GM21723 (cell line): ENCODE results near the gene LMF2.
A peak's percentile ranks its signal among the peaks of the same experiment; 100 is the strongest.
"Not testable (repeated sequence)": the region's sequence is repeated elsewhere in the genome, so short reads cannot be mapped to it uniquely, and the experiment has no call there.

Experiments
- ATAC-seq: cut with Tn5 transposase; IDR thresholded peaks from one replicate; pipeline ENCODE4 v1.9.1; 2021; ENCODE audit warnings: mild to moderate bottlenecking, moderate library complexity; ENCODE audit not compliant: unreplicated experiment

Gene LMF2

GRCh38 chr22:50524676-50525103 lies 17.2 kb upstream of the LMF2 start:
- no peak for ATAC-seq

- ATAC-seq = no peak
Observed at GRCh38 chr22:50523806-50524675, 16.5 kb upstream of the LMF2 start.

GRCh38 chr22:50523458-50523805 lies 15.9 kb upstream of the LMF2 start:
- no peak for ATAC-seq

- no peak for ATAC-seq
Observed at GRCh38 chr22:50522806-50523438, 15.4 kb upstream of the LMF2 start.

GRCh38 chr22:50522208-50522805 lies 14.8 kb upstream of the LMF2 start:
- ATAC-seq = no peak

GRCh38 chr22:50521710-50522109 lies 14.2 kb upstream of the LMF2 start:
- no peak for ATAC-seq

- no peak for ATAC-seq
Observed at GRCh38 chr22:50520826-50521453, 13.4 kb upstream of the LMF2 start.

- ATAC-seq = not testable (repeated sequence)
Observed at GRCh38 chr22:50520184-50520583, 12.7 kb upstream of the LMF2 start.

- no peak for ATAC-seq
Observed at GRCh38 chr22:50519151-50519550, 11.6 kb upstream of the LMF2 start.

GRCh38 chr22:50518606-50519005 lies 11.1 kb upstream of the LMF2 start:
- no peak for ATAC-seq

- ATAC-seq = no peak
Observed at GRCh38 chr22:50517495-50518260, 10.2 kb upstream of the LMF2 start.

- ATAC-seq = no peak
Observed at GRCh38 chr22:50516891-50517290, 9.4 kb upstream of the LMF2 start.

GRCh38 chr22:50516068-50516467 lies 8.6 kb upstream of the LMF2 start:
- ATAC-seq = no peak

- no peak for ATAC-seq
Observed at GRCh38 chr22:50513175-50513574, 5.7 kb upstream of the LMF2 start.

GRCh38 chr22:50508897-50509296 lies 1.4 kb upstream of the LMF2 start:
- ATAC-seq = no peak

GRCh38 chr22:50507991-50508884 lies 736 bp upstream of the LMF2 start, which contains the start of gene NCAPH2:
NCAPH2 (plus strand) TSS chr22:50508224; CDS start chr22:50508338, 114 bp downstream.
- ATAC-seq = peak; percentile 68

- peak; percentile 3 for ATAC-seq
Observed at GRCh38 chr22:50506611-50507420, 686 bp downstream of the LMF2 start.

GRCh38 chr22:50505776-50506610 lies 1.5 kb downstream of the LMF2 start:
- no peak for ATAC-seq
